GM04503 (cell line): ENCODE data around the gene SDK1.

Source experiments
- DNase-seq: peaks from one replicate; pipeline ENCODE4 v3.0.0-alpha.2; 2012; ENCODE audit warnings: low read depth

Gene SDK1

DNA sequence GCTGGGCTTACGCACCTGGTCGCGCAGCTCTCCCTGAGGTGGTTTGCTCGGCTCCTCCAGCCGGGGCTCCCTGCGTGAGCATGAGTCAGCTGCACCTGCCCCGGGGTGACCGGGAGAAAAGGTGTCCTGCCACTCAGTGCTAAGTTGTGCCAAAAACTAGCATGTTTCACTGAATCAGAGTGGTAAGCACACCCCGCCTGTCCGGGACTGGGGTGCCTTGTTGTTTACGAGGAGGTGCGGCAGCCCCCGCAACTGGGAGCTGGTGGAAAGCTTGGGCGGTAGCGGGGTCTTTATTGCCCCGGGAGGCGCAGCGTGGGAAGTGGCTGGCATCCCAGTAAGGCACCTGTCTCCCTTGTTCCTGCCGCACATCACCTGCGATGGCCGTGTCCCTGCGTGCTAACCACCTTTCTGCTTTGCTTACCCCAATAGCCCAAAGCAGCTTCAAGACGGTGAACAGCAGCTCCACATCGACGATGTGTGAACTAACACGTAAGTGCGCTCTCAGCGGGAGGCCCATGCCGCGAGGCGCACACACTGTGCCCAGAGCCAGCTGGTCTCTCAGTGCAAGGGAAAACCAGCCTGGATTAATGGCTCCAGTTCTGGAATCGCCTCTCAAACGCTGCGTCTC is 874.4 kb downstream of the SDK1 start:
- DNase-seq, result no peak

DNA sequence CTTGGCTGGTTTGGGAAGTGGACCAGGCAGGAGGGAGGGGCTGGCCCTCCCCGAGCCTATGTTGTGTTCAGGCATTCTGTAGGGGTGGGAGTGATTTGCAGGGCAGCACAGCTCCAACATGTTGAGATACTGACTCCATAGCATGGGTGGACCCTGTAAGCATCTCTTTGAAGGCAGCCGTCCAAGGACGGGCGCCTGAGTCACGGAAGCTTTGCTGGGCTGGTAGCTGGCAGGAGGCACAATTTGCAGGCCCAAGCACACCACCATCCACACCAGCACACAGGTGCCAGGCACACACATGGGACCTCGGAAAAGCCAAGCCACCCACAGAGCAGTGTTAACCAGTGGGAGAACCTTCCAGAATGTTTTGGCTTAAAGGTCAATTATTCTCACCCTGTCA is 875.9 kb downstream of the SDK1 start:
- no peak for DNase-seq

DNA sequence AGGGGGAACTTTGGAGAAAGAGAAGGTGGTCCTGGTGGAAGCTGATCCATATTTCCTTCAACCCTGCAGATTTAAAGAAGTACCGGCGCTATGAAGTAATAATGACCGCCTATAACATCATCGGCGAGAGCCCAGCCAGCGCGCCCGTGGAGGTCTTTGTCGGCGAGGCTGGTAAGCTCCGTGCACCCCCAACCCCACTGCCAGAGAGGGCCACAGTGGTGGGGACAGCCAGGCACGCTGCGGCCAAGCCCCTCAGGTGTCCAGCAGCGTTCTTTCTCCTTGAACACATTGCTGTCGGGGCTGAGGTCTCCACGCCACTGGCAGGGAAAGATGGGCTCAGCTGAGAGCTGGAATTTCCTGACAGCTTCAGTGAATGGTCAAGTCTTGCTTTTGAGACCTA is 877.4 kb downstream of the SDK1 start:
- no peak for DNase-seq

DNA sequence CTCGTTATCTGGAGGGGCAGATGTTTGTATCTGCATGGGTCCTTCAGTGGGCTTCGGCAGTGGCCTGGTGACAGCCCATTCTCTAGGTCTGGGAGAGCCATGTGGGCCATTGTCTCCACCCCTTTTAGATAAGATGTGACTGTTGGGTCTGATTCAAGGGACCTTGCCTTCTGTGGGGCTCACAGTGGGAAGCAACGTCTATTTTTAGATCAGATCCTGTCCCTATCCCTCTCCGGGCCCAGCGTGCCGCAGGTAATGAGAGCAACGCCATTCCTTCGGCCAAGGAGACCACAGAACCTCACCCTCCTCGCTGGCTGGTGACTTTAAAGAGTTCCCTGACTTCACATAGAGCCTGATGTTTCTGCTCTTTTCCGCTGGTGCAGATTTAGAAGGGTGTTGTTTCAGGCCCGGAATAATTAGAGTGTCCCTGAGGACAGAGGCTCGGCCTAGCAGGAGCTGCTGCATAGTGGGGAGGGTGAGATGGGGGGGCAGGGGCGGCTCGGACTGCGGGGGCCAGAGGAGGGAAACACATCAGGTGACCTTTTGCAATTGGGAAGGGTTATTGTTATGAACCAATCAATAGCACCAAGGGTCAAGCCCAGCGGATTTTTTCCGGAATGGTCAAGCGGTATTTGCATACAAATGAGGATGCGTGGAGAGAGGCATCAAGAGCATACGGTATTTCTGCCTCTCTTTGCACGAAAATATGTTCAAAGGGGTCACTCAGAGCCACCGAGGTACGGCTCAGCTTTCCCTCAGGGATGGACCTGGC is 878.0 kb downstream of the SDK1 start:
- no peak for DNase-seq

DNA sequence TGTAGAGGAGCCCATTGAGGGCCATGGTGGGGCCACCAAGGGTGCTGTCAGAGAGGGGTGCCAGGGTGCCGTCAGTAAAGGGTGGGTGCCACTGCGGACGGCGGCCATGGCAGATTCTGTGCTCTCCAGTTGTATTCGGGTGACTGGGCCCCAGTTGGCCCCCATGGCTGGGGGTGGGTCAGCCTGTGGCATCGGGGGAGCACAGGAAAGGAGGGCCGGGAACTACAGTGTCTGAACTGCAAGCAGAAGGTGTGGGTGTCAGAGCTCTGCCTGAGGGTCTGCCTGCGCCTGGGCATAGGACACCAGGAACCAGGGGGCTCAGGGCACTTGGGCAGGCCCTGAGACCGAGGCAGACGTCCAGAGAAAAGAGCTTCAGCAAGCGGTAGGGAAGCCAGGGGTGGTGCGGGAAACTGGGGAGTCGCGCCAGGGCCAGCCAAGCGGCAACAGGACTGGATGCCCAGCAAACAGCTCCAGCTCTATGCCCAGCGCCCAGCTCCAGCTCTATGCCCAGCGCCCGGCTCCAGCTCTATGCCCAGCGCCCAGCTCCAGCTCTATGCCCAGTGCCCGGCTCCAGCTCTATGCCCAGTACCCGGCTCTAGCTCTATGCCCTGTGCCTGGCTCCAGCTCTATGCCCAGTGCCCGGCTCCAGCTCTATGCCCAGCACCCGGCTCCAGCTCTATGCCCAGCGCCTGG is 878.8 kb downstream of the SDK1 start:
- DNase-seq, result no peak

DNA sequence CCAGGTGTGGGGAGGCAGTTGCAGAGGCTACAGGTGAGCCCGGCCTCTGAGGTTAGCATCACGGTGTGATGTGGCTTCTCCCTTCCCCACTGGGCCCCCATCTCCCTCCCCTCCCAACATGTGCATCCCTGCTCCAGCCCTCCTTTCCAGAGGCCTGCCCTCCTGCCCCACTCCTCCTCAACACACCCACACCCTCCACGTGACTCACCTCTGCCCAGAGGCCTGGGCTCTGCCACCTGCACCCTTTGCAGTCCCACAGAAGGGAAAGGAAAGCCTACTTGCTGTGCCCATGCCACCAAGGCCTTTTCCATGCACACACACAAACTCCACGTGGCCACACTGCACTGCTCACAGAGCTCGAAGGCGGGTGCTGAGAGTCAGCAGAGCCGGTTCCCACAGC is 880.4 kb downstream of the SDK1 start:
- no peak for DNase-seq

DNA sequence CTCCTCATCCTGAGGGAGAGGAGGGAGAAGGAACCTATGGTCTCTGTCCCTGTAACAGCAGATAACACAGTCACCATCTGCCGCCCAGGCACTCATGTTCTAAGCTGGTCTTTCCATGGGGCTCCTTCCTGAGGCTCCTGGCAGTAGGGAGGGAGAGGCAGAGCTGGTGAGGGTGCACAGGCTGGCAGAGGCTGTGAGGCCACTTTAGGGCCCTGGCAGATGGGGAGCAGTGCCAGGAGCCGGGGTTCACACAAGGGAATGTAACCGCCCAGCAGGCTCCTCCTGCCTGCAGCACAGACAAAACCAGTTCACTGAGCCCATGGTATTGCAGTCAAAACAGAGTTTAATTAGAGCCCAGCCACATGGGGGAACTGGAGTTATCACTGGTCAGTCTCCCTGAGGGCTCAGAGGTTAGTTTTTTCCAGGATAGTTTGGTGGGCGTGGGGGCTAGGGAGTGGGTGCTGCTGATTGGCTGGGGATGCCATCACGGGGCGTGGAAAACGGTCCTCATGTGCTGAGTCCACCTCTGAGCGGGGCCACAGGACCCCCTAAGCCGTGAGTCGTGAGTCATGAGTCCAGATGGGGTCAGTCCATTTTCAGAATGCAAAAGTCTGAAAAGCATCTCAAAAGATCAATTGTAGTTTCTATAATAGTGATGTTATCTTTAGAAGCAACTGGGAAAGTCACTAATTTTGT is 881.7 kb downstream of the SDK1 start:
- no peak for DNase-seq

DNA sequence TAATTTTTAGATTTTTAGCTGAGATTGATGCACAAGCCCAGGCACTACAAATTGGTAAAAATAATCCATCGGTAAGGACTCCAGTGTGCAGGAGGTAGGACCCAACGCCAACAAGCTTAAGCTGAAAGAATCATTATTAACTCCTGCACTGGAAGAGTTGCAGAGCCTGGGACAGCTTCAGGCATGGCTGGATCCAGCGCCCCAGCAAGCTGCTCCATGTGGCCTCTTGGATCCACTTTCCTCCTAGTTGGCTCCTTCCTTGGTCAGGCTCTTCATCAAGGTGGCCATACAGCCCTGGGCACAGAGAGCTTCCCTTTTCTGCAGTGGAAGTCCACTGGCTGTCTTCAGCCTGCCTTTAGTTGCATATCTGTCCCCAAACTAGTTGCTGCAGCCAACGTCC is 883.6 kb downstream of the SDK1 start:
- no peak for DNase-seq

DNA sequence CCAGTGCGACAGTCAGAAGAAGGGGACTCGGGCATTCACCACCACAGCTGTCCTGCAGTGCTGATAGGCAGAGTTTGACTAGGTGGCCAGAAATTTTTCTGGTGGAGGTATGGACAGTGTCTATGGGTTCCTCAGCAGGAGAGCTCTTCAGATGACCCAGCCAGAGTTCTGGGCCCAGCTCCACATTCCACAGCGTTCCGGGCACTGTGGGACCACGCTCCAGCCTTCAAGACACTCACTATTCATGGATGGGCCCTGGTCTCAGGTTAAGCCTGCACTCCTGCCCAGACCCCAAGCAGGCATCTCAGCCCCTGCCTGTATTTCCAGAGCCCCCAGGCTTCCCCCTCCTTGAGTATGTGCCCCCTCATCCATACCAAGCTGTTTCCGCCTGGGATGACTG is 884.1 kb downstream of the SDK1 start:
- no peak for DNase-seq

DNA sequence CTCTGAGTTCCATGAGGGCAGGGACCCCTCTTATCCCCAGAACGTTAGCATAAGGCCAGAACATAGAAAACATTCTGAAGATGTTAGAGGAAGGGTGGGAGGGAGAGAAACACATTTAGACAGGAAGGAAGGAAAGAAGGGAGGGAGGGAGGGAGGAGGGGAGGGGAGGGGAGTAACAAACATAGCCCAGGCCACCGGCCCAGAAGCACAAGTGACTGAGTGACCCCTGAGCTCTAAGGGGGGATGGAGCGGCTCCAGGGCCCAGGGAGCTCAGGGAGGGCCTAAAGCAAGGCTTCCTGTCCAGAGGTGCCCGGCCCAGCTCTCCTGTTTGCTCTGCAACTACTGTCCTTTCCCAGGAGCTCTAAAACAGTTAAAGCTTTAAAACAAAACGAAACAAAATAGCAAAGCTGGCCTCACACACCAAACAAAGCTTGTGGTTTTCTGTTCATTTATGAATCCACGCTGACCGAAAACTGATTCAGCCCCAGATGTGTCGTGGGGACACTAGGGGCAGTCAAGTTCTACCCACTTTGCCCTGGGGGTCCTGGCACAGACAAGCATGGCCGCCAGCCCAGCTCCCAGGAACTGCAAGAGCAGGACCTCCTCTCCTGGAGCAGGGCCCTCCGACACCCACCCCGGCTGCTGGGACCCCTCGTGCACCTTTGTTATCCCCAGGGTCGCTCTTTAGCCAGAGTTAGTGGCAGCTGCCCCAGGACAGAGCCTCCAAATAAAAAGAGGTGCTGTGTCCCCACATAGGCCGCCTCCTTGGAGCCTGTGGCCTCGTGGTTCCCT is 884.9 kb downstream of the SDK1 start:
- DNase-seq, result no peak

DNA sequence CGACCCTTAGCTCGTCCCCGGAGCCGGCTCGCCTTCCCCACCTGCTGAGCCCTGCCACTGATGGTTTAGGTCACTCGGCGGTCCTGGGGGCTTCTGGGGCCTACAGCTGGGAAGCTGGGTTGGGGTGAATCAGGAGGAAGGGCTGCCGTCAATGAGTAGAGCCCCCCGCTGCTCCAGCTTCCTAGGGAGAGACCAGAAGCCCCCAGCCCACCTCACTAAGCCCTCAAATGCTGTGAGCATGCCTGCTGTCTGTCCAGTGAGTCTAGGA is 885.4 kb downstream of the SDK1 start:
- DNase-seq, result no peak

DNA sequence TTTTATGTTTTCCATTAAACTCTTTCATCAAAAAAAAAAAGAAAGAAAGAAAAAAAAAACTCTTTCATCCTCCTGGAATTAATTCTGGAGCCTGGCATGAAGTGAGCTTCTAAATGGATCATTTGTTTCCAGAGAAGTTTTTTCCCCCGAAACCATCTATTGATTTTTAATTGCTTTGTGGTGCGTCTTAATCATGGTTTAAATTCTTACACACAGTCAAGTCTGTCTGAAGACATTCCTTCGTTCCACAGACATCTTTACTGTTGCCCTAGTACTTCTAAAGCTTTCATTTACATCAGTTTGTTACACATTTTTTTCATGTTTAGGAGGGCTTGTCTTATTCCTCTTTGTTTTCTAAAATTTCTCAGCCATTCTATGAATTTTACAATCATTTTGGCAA is 887.6 kb downstream of the SDK1 start:
- no peak for DNase-seq

DNA sequence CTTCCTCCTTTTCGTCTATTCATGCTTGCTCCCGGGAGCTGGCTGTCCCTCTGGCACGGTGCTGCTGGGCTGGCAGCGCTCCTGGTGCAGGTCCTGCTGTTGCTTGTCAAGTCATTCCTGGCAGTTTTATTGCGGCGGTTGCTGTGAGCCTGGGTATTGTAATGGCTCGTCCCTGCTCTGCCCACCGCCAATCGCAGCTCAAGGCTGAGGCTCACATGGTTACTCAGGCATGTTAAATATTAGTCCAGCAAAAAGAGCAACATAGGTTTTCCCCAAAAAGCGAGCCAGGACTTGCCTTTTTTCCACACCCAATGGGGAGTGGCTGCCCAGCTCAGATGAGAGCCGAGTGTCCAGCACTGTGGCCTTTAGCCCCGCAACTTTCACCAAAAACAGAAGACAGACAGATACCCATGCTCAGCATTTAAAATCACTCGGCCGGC is 888.1 kb downstream of the SDK1 start:
- DNase-seq, result no peak

DNA sequence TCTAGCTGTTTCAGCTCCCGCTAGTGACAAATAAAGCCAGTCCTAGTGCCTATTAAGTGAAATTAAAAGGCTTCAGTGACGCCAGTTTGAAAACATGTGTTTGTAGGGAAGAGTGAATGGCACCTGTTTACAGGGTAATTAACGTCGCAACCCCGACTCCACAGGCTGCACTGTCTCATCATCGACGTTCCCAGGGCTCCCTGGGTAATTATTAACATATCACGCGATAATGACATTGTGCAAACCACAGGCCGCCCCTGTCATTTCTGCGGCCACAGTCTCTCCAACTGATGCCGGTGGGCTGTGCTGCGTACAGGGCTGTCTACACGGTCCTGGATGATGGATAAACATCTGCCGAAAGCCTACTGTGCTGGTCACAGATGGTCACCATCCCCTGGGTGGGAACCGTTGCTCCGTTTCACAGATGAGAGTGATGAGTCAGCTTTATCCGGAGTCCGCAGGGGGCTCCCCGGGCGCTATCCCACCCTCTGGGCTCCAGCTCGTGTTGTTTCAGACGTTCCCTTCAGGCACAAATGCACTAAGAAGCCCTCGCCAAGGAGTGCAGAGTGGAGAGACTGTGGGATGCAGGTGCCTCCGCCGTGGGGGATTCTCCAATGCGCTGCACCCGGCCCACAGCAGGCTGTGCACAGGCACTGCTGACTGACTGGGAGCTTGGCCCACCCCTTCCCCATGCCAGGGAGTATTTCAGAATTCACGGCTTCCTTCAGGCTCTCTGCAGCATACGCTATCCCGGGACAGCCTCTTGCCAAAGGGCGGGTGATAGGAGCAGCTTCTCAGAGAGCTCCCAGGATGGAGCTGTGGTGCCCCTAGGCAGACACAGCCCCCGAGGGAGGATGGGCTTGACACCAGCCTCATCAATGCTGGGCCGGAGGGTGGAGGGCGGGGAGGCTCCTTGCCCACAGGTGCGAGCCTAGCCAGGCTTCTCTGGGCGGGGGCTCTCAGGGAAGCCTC is 889.2 kb downstream of the SDK1 start:
- no peak for DNase-seq

DNA sequence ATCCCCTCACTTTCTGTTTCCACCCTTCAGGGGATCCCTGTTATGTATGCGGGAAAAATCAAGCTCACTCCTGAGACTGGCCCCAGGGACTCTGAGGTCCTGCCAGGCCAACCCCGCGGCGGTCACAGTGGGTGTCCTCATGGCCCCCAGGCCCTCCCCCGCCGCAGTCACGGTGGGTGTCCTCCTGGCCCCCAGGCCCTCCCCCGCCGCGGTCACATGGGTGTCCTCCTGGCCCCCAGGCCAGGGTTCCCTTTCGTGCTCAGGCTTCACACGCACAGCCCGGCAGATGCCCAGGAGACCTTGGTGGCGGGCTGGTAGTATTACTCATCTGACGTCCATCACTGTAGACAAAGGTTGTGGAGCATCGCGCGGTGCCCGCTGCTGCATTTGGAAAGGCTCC is 890.0 kb downstream of the SDK1 start:
- no peak for DNase-seq

DNA sequence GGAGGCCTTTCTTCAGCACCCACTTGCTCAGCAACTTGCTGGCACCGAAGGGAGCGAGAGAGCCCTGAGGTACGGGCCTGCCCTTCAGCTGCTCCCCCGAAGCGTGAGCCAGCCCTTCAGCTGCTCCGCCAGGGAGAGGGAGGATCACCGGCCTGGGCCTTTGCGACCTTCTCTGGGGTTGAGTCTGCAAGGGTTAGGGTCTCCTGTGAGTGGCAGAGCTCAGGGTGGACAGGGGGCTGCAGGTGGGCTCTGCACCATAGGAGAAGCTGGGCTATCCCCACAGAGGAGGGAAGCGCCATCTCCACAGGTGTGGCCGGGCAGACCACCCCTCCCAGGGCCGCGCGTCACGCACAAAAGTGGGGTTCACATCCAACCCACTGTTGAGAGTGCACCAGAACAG is 890.5 kb downstream of the SDK1 start:
- DNase-seq, result no peak

DNA sequence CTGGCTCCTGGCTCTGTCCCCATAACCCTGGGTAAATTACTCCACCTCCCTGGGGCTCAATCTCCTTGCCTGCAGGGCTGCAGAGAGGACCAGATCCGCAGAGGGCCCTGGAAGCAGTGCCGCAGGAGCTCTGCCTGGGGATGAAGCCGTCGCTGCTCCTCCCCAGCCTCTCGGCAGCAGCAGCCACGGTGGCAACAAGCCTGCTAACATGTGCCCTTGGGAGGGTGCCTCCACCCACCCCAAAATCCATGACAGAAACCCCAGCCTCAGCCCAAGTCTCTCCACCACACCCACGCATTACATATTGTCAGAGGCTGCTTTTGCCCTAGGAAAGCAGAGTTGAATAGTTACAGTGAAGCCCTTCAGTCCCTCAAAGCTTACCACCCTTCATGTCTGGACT is 894.6 kb downstream of the SDK1 start:
- no peak for DNase-seq

DNA sequence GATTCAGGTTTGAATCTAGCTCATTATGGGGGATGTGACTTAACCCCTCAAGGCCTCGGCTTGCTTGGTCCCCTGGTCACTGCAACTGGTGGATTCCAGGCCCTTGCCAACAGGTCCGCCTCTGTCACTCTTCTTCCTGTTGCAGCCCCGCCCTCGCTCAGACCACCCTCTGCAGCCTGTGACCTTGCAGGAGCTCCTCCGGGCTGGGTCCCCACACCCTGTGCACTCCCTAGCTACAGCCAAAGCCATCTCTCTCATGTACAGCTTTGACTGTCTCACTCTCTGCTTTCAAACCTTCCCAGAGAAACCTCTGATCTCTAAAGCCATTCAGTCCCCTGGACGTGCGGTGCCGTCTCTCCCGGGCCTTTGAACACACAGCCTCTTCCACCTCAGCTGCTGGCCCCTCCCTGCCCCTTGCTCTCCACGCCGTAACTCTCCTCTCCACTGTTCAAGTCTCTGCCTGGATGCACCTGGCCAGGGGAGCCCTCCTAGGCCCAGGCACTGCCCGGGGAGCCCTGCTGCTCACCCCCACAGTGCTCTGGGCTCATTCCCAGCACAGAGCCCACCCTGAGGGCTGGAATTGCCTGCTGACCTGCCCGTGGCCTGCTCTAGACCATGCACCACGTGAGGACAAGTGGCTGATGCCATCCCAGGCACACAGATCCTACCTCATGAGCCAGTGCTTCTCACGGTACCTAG is 895.2 kb downstream of the SDK1 start:
- no peak for DNase-seq

DNA sequence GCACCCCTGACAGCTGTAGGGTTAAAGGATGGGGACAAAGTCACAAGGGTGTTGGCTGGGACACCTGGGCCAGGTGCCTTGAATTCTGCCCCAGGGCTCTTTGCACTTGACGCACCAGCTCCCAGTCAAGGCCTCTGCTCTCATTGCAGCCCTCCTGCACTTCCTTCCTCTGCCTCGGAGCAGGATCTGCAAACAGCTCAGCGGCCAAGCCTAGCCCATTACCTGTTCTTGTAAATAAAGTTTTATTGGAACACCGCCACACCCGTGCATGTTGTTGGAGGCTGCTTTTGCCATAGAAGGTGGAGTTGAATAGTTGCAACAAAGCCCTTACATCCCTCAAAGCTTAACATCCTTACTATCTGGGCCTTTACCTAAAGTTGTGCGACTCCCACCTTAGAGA is 897.2 kb downstream of the SDK1 start:
- no peak for DNase-seq

DNA sequence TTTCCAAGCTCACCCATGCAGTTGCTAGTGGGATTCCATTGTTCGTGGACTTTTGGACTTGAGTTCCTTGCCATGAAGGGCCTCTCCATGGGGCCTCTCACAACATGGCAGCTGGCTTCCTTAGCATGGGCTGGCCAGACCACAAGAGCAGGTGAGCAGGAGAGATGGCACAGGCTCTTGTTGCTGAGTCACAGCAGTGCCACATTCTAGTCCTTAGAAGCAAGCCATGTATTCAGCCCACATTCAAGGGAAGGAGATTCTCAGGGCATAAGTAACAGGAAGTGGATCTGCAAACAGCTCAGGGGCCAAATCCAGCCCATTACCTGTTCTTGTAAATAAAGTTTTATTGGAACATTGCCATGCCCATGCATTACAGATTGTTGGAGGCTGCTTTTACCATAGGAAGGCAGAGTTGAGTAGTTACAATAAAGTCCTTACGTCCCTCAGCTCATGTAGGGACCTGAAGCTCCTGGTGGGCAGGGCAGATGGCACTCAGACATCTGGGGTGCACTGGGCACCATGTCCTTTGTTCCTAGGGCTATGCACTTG is 899.6 kb downstream of the SDK1 start:
- no peak for DNase-seq
